C4-2B (cell line): Measurements from ENCODE around the gene SLFN5.

Experiments used
- H3K27ac ChIP-seq: fragments of 450-650 bp; 2 replicates; pipeline ENCODE4 v1.5.1; 2017
- ZFX ChIP-seq: fragments of 450-650 bp; IDR thresholded peaks from 2 replicates; pipeline ENCODE4 v1.6.1; 2017
- TF ChIP-seq, protein P1 (sequence below): fragments of 450-650 bp; conservative IDR thresholded peaks from 2 replicates; pipeline ENCODE4 v1.5.1; 2017; ENCODE audit warnings: mild to moderate bottlenecking

SLFN5 gene

DNA sequence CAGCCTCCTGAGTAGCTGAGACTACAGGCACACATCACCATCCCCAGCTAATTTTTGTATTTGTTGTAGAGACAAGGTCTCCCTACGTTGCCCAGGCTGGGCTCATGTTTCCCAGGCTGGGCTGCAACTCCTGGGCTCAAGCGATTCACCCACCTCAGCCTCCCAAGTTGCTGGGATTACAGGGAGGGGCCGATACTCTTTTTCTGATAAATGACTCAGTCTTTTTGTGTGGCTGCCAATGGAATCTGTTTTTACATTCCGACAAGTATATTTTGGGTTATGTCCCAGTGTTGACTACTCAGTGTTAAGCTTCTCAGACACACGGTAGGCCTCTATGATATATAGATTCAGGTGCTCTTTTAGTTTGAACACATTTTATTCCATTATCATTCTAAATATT, 72.4 kb downstream of the SLFN5 start:
- no peak for TF ChIP-seq ZFX
- TF ChIP-seq, protein P1, sequence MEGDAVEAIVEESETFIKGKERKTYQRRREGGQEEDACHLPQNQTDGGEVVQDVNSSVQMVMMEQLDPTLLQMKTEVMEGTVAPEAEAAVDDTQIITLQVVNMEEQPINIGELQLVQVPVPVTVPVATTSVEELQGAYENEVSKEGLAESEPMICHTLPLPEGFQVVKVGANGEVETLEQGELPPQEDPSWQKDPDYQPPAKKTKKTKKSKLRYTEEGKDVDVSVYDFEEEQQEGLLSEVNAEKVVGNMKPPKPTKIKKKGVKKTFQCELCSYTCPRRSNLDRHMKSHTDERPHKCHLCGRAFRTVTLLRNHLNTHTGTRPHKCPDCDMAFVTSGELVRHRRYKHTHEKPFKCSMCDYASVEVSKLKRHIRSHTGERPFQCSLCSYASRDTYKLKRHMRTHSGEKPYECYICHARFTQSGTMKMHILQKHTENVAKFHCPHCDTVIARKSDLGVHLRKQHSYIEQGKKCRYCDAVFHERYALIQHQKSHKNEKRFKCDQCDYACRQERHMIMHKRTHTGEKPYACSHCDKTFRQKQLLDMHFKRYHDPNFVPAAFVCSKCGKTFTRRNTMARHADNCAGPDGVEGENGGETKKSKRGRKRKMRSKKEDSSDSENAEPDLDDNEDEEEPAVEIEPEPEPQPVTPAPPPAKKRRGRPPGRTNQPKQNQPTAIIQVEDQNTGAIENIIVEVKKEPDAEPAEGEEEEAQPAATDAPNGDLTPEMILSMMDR: no peak
- no peak overlapping the region for H3K27ac ChIP-seq

DNA sequence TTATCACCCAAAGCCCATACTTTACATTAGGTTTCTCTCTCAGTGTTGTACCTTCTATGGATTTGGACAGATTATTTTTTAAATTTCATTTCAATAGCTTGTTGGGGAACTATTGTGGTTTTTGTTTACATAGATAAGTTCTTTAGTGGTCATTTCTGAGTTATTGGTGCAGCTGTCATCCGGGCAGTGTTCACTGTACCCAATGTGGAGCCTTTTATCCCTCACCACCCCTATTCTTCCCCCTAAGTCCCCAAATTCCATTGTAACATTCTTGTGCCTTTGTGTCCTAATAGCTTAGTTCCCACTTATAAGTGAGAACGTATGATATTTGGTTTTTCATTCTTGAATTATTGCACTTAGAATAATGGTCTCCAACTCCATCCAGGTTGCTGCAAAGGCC, 73.1 kb downstream of the SLFN5 start:
- no peak overlapping the region for H3K27ac ChIP-seq
- no peak for TF ChIP-seq ZFX
- TF ChIP-seq, protein P1: no peak

DNA sequence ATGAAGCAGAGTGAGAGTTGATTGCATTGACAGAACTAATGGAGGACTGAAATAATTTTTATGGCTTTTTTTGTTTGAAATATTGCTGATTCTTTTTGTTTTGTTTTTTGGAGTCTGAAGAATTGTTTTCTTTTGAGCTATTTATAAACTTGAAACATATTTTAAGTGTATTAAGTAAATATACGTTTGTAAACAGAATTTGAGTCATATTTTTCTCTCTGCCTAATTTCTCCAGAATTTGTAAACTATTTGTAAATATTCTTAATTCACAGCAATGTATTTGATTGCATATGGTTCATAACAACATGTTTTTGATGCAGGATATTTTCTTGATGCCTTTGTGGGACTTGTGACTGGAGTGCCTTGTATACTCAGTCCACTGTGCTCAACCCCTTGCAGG, 79.9 kb downstream of the SLFN5 start:
- no peak for TF ChIP-seq ZFX
- TF ChIP-seq, protein P1: no peak
- H3K27ac ChIP-seq: no peak overlapping the region
